HUDEP-2 (cell line): Measurements from ENCODE around the gene TMEM200B.
"Not testable (repeated sequence)": the region's sequence is repeated elsewhere in the genome, so short reads cannot be mapped to it uniquely, and the experiment has no call there.

Experiments used
- DNase-seq, 76 experiments: peaks; one replicate each; lab custom pipeline; 2025; ENCODE audit not compliant: unreplicated experiment in 76 of 76; lab: John Stamatoyannopoulos, UW

Gene TMEM200B

DNA sequence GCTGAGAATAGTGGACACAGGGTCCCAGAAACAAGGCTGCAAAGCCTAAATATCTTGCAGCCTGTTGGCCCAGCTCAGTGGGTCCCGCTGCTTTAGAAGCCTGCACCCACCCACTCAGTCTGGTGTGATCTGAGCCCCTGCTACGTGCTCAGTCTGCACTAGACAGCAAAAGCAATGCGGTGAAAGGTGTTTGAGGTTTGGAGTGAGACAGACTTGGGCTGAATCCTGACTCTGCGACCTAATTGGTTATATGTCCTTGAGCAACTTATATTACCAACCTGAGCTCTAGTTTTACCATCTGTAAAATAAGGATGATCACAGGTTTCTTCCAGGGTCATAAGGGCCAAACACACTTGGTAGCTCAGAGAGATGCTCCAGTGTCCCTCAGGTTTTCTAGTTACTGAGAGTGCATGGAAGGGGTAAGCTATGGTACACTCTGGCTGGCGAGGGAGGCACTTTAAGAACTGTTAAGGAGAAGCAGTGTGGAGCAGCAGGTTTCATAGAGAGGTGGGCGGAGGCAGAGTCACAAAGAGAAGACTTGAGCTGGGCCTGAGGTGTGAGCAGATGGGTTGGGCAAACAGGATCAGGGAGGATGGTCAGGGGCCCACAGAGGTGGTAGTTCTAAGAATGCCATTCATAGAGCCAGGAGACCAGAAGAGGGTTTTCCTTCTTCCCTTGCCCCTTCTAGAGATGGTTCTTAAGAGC, 10.1 kb downstream of the TMEM200B start:
- no peak for DNase-seq

GRCh38 chr1:29112705-29113412, 10.8 kb downstream of the TMEM200B start:
- no peak for DNase-seq

- DNase-seq = not testable (repeated sequence)
Measured at GRCh38 chr1:29108041-29108440, 15.7 kb downstream of the TMEM200B start.

DNA sequence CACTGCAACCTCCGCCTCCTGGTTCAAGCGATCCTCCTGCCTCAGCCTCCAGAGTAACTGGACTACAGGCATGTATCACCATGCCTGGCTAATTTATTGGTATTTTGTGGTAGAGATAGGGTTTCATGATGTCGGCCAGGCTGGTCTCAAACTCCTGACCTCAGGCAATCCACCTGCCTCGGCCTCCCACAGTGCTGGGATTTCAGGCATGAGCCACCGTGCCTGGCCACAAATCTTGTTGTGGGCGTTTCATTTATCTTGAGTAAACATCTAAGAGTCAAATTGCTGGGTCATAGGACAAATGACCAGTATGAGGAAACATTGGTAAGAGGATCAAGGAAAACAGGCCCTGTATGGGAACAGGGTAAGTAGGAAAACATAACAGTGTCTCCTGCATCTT, 17.9 kb downstream of the TMEM200B start:
- no peak for DNase-seq

DNA sequence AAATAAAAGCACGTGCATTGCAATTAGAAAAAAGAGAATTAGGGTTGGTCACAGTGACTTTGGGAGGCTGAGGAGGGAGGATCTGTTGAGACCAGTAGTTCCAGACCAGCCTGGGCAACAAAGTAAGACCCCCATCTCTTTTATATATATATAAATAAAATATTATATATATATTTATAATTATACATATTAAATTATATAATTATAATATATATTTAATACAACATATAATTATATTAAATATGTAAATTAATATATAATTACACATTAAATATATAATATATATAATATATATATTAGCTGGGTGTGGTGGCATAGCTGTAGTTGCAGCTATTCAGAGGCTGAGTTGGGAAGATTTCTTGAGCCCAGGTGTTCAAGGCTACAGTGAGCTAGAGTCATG, 23.2 kb downstream of the TMEM200B start:
- DNase-seq = no peak

DNA sequence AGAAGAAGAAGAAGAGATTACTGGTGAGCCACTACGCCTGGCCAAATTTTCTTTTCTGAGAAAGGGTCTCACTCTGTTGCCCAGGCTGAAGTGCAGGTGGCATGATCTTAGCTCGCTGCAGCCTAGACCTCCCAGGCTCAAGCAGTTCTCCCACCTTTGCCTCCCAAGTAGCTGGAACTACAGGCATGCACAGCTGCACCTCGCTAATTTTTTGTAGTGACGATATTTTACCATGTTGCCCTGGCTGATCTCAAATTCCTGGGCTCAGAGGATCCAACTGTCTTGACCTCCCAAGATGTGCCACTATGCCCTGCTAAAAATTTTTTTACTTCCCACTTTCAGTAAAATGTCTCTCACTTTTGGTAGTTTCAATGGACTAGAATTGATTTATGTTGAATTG, 24.4 kb downstream of the TMEM200B start:
- no peak for DNase-seq

- DNase-seq = no peak
Measured at GRCh38 chr1:29096231-29096886, 27.3 kb downstream of the TMEM200B start.

- DNase-seq = no peak
Measured at GRCh38 chr1:29094954-29095353, 28.7 kb downstream of the TMEM200B start.

- DNase-seq = no peak
Measured at GRCh38 chr1:29094433-29094832, 29.3 kb downstream of the TMEM200B start.

DNA sequence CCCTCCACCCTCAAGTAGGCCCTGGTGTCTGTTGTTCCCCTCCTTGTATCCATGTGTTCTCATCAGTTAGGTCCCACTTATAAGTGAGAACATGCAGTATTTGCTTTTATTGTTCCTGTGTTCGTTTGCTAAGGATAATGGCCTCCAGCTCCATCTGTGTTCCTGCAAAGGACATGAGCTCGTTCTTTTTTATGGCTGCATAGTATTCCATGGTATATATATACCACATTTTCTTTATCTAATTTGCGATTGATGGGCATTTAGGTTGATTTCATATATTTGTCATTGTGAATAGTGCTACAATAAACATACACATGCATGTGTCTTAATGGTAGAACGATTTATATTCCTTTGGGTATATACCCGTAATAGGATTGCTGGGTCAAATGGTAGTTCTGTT, 31.0 kb downstream of the TMEM200B start:
- not testable (repeated sequence) for DNase-seq

- DNase-seq = no peak
Measured at GRCh38 chr1:29090937-29091618, 32.6 kb downstream of the TMEM200B start.

DNA sequence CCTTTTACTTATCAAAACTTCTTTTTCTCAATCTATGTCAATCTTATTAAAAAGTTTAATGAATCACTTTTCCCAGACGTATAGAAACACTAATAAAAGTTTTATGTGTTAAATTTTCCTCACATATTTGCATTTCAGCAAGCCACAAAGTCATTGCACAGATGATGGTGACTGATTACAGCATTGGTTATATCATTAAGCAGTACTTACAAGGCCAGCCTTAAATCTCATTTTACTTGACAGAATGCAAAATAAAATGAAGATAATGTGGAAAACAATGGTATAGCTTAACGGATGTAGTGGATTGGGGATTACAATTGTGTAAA, 39.5 kb downstream of the TMEM200B start:
- no peak for DNase-seq

- DNase-seq = no peak
Measured at GRCh38 chr1:29083317-29084195, 40.1 kb downstream of the TMEM200B start.

- DNase-seq = no peak
Measured at GRCh38 chr1:29082519-29082918, 41.2 kb downstream of the TMEM200B start.

DNA sequence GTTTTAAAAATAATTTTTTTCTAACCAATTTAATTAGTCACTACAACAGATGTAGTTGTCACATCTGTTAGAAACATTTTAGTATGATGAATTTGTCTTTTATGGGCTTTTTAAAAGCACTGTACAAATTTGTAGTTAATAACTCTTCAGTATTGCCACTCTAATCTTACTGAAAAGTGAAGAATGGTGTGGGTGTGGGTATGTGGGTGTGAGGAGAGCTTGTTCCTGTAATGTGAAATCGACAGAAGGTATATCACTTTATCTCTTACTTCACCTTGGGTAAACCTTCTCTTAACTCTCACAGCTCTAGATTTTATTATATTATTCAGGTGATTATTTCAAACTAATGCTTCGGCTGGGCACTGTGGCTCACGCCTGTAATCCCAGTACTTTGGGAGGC, 42.5 kb downstream of the TMEM200B start:
- DNase-seq = no peak

GRCh38 chr1:29079916-29080629, 43.6 kb downstream of the TMEM200B start:
- not testable (repeated sequence) for DNase-seq

- no peak for DNase-seq
Measured at GRCh38 chr1:29077155-29077554, 46.5 kb downstream of the TMEM200B start.
